Right lobe of liver (tissue), 6 donors: ENCODE results near the gene IPO11. TPM values are rescaled to one million over a fixed set of nuclear protein-coding genes. Genes with fewer than 3 reads are reported as not detected.

Experiments
- ATAC-seq, 4 donors: fragments of 200-7000 bp; cut with Tn5 transposase; one replicate each; pipeline ENCODE4 v1.9.1; 2020; ENCODE audit warnings: mild to moderate bottlenecking in 4 of 4, moderate library complexity in 4 of 4
- DNase-seq, 3 donors: peaks; one replicate each; pipeline ENCODE4 v3.0.0-alpha.2; 2020
- H3K27ac ChIP-seq, 3 donors: fragments of 200-600 bp; one replicate each; pipeline ENCODE4 v1.8.0; 2022
- H3K27me3 ChIP-seq, 2 donors: fragments of 200-600 bp; one replicate each; pipeline ENCODE4 v1.8.0; 2022
- H3K36me3 ChIP-seq, 4 donors: fragments of 200-600 bp; sonication (generic) in 1 of 4; one replicate each; pipeline versions ENCODE4 v1.5.1 to v1.8.0; 2017 to 2022; ENCODE audit warnings: control low read depth in 1 of 4
- H3K4me1 ChIP-seq, 4 donors: fragments of 200-600 bp; sonication (generic) in 1 of 4; one replicate each; pipeline versions ENCODE4 v1.5.1 to v1.8.0; 2017 to 2022; ENCODE audit warnings: control low read depth in 1 of 4
- H3K4me3 ChIP-seq, 3 donors: fragments of 200-600 bp; one replicate each; pipeline ENCODE4 v1.8.0; 2022
- H3K9me3 ChIP-seq, 4 donors: fragments of 200-600 bp; sonication (generic) in 1 of 4; one replicate each; pipeline versions ENCODE4 v1.5.1 to v1.8.0; 2017 to 2022; ENCODE audit warnings: control low read depth in 1 of 4
- POLR2A ChIP-seq: fragments of 450-650 bp; IDR thresholded peaks from one replicate; pipeline ENCODE4 v1.6.1; 2017; ENCODE audit warnings: antibody characterized with exemption, mild to moderate bottlenecking
- WGBS: methylation state at CpG from one replicate; pipeline ENCODE4 v1.1.6; 2018; ENCODE audit warnings: low coverage, low lambda C conversion rate; ENCODE audit not compliant: insufficient coverage; ENCODE audit errors: missing lambda C conversion rate; 5-methylcytosine and 5-hydroxymethylcytosine counted together
- intact Hi-C, 2 donors: fragments of 100-400 bp; cut with DNase I; formaldehyde crosslinking; loops; one replicate each; pipeline versions ENCODE4 v1.11.2 to v1.14.1; 2022
- total RNA-seq, 6 experiments: library from RNA; depleted of rRNA in 2 of 6; stranded (reverse); fragments of >200 nt in 2 of 6; fragmentation: NEBNext Ultra II Directional in 3 of 6; extraction: Animal tissue kit (Norgen Biotek cat#: 25700) in 3 of 6; gene quantifications; one replicate each; pipeline versions ENCODE4 v1.1.0 to v1.2.4, GENCODE V29; 2016 to 2023
- TF ChIP-seq, protein P1 (sequence below), 4 donors: fragments of 200-600 bp in 3 of 4; fragments of 450-650 bp in 1 of 4; IDR thresholded peaks; one replicate each; pipeline versions ENCODE4 v1.5.1 to v1.8.0; 2016 to 2022; ENCODE audit warnings: antibody characterized with exemption in 4 of 4, mild to moderate bottlenecking in 2 of 4
- donor health status: DM: no; HTN: yes; CAD: no.
- donor health status: DM: no; HTN: no; CAD: no.
- donor health status: DM: no; HTN: no; CAD: no.
- donor health status: DM: no; HTN: yes; CAD: no.
- donor health status: DM: no; HTN: yes; CAD: no.

Gene IPO11
- total RNA-seq, 6 experiments from 2014 or later, result 8.3 to 15.7 (median 13.6) TPM

DNA sequence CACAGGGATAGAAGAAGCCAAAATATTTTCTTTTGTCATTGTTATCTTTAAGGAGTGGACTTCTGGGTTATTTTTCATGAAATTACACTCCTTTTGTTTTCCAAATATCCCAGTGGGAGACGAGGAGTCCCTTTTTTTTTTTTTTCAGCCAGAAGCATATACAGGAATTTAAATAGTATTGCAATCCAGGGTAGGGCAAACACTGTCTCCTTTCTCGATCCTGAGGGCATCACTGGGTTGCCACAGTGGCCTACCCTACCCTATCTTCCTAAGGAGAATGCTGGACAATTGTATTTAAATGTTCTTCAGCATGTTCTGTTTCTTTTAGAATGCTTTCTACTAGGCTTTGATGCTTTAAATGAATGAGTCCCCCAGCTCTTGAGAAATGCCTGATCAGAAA lies 214.0 kb downstream of the IPO11 start:
- no peak for TF ChIP-seq POLR2A
- TF ChIP-seq, protein P1, sequence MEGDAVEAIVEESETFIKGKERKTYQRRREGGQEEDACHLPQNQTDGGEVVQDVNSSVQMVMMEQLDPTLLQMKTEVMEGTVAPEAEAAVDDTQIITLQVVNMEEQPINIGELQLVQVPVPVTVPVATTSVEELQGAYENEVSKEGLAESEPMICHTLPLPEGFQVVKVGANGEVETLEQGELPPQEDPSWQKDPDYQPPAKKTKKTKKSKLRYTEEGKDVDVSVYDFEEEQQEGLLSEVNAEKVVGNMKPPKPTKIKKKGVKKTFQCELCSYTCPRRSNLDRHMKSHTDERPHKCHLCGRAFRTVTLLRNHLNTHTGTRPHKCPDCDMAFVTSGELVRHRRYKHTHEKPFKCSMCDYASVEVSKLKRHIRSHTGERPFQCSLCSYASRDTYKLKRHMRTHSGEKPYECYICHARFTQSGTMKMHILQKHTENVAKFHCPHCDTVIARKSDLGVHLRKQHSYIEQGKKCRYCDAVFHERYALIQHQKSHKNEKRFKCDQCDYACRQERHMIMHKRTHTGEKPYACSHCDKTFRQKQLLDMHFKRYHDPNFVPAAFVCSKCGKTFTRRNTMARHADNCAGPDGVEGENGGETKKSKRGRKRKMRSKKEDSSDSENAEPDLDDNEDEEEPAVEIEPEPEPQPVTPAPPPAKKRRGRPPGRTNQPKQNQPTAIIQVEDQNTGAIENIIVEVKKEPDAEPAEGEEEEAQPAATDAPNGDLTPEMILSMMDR (IDR thresholded peaks at IDR 0.05), result no peak
- Histone ChIP-seq H3K9me3 (no peaks in the 10 kb centered on the region), H3K4me3 (no peak overlapping the region), H3K4me1 (no peaks in the 10 kb centered on the region), H3K36me3 (no peaks in the 10 kb centered on the region), H3K27ac (no peak overlapping the region), H3K27me3 (no peaks in the 10 kb centered on the region)
- intact Hi-C loops, result no loop called here
- ATAC-seq (no peak), DNase-seq (no peak)
- 82% methylated on average over 2 of the region's 2 CpGs for WGBS

DNA sequence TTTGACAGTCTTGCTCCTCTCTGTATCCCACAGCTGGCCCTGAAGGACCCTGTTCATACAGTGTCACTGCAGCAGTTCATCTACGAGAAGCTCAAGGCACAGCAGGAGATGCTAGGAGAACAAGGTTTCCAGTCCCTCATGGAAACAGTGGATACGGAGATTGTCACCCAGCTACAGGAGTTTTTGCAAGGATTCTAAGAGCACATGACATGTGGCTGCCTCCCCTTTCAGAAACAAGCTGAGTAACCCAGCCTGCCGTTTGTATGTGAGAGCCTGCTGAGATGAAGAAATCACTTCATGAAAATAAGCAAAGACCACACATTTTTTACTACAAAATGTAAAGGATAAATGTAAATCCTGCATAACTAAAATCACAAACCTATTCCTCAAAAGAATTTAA lies 214.6 kb downstream of the IPO11 start:
- 74% methylated on average over 3 of the region's 3 CpGs for WGBS
- H3K27ac ChIP-seq, result no peak overlapping the region
- intact Hi-C loops, result no loop called here
- H3K4me3 ChIP-seq, result no peak overlapping the region
- ATAC-seq, result no peak
- no peaks in the 10 kb centered on the region for H3K9me3 ChIP-seq
- DNase-seq, result no peak
- H3K27me3 ChIP-seq, result no peaks in the 10 kb centered on the region
- H3K36me3 ChIP-seq, result no peaks in the 10 kb centered on the region
- TF ChIP-seq, protein P1 (IDR thresholded peaks at IDR 0.05), result no peak
- TF ChIP-seq POLR2A, result no peak
- H3K4me1 ChIP-seq, result no peaks in the 10 kb centered on the region

DNA sequence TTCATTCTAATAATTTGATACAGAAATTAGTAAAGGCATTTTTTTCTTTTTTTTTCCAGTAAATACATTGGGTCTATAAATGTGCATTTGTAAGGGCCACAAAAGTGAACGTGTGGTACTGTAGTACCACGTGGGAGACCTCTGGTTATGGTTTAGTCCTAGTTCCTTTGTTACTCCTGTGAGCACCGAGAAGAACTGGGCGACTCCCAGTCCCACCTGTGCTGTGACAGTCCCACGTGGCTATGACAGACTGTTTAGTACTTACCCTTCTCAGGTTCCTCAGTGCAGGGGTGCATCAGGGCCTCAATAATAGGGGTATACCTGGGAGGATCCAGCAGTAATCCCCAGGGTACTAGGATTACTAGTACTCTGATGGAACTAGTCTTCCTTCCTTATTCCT lies 215.3 kb downstream of the IPO11 start:
- no peaks in the 10 kb centered on the region for H3K9me3 ChIP-seq
- H3K4me1 ChIP-seq, result no peaks in the 10 kb centered on the region
- 97% methylated on average over 5 of the region's 5 CpGs for WGBS
- H3K27me3 ChIP-seq, result no peaks in the 10 kb centered on the region
- ATAC-seq (no peak), DNase-seq (no peak)
- H3K36me3 ChIP-seq, result no peaks in the 10 kb centered on the region
- intact Hi-C loops, result no loop called here
- TF ChIP-seq, protein P1 (IDR thresholded peaks at IDR 0.05), result no peak
- TF ChIP-seq POLR2A, result no peak
- no peak overlapping the region for H3K27ac ChIP-seq
- no peak overlapping the region for H3K4me3 ChIP-seq

GRCh38 chr5:62631909-62632580 lies 219.5 kb downstream of the IPO11 start:
- WGBS, result 82% methylated on average over 3 of the region's 3 CpGs
- Histone ChIP-seq H3K36me3 (no peaks in the 10 kb centered on the region), H3K4me3 (no peak overlapping the region), H3K4me1 (no peaks in the 10 kb centered on the region), H3K27ac (no peak overlapping the region), H3K9me3 (no peaks in the 10 kb centered on the region), H3K27me3 (no peaks in the 10 kb centered on the region)
- intact Hi-C loops, result no loop called here
- ATAC-seq (no peak), DNase-seq (no peak)
- TF ChIP-seq POLR2A, result no peak
- TF ChIP-seq, protein P1 (IDR thresholded peaks at IDR 0.05), result no peak

DNA sequence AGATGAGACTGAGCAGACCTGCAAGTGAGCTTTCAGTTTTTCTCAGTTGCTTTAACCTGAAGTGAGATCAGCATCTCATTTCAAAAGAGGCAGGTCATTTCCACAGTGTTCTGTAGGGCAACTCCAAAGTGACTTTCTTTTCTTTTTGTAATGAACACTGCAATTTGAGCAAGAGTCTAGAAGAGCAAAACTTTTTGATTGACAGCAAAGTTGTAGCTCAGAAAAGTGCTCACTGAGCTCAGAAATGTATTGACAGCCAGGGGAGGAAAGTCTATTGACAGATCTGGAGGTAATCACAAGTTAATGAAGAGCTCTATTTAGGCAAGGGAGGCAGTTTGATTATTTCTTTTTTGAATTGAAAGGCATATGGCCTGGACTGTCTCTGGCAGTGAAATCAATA lies 220.7 kb downstream of the IPO11 start:
- ATAC-seq (no peak), DNase-seq (no peak)
- Histone ChIP-seq H3K4me3 (no peak overlapping the region), H3K27ac (no peak overlapping the region), H3K27me3 (no peaks in the 10 kb centered on the region), H3K36me3 (no peaks in the 10 kb centered on the region), H3K9me3 (no peaks in the 10 kb centered on the region), H3K4me1 (no peaks in the 10 kb centered on the region)
- TF ChIP-seq, protein P1 (IDR thresholded peaks at IDR 0.05), result no peak
- TF ChIP-seq POLR2A, result no peak
- intact Hi-C loops, result no loop called here
